Measurements from ENCODE around the gene AKAP13.

Gene AKAP13

GRCh38 chr15:85700767-85701166 lies 320.4 kb downstream of the AKAP13 start:
- no peak overlapping the region for H3K4me3 ChIP-seq (ENCODE audit: low read depth, low read length)
- DNase-seq (ENCODE audit: low read depth): no peak
- in situ Hi-C loops (cut with HindIII; ENCODE audit: low sequenced_read_pairs): no loop called here
- no peak for TF ChIP-seq CTCF (IDR thresholded peaks at IDR 0.05; ENCODE audit: low read depth, low read length, missing control alignments)

DNA sequence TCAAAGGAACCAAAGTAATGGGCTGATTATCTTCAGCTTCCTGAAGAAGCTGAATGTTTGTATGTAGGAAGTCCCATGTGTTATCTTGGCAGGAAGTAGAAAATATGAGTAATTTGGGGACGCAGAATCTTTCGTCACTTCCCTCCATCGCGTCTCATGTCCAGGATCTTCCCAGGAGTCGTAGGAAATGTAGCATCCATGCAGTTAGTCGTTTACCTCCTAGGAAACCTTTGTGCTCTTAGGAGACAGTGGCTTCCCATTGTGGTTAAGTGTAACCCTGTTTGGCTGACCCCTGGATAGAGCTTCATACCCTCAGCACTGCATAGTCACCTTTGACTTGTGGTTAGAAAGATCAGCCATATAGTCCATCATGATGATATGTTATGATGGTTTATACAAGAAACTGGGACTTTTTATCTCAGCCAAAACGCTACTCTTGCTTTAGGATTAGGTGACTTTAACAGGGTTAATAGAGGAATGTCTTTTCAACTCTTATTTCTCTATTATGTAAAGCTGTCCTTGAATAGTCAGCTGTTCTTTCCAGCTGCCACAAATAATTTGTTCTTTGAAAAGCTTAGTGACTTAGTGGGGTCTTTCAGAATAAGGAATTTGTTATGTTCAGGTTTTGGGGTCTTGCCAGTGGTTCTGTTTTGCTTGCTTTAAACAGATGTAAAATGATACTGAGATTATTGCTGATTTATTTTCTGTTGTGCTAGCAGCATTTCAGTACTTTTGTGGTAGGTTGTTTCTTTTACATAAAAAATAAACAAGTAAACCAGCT lies 322.1 kb downstream of the AKAP13 start:
- in situ Hi-C loops (cut with HindIII; ENCODE audit: low sequenced_read_pairs): no loop called here
- no peak for DNase-seq (ENCODE audit: low read depth)
- H3K4me3 ChIP-seq (ENCODE audit: low read depth, low read length): no peak overlapping the region
- TF ChIP-seq CTCF (IDR thresholded peaks at IDR 0.05; ENCODE audit: low read depth, low read length, missing control alignments): no peak

DNA sequence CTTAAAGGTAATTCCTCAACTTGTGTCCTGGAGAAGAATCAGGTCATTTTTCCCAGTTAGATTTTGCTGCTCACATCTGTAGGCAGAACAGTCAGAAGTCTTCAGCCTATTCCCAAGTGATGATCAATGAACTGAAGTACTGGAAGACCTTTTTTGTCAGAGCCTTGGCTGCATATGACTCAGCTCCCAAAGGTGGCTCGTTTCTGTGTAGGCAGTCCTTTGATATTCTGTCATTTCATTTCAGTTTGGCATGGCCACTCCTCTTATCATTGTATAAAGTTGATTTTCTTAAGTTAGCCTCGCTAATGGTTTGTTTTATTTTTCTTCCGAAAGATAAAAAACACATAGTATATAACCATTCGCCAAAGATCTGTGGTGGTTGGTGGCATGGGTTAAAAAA lies 323.7 kb downstream of the AKAP13 start:
- no peak for TF ChIP-seq CTCF (IDR thresholded peaks at IDR 0.05; ENCODE audit: low read depth, low read length, missing control alignments)
- no peak for DNase-seq (ENCODE audit: low read depth)
- no peak overlapping the region for H3K4me3 ChIP-seq (ENCODE audit: low read depth, low read length)
- in situ Hi-C loops (cut with HindIII; ENCODE audit: low sequenced_read_pairs): no loop called here

- no peak for TF ChIP-seq CTCF (IDR thresholded peaks at IDR 0.05; ENCODE audit: low read depth, low read length, missing control alignments)
- in situ Hi-C loops (cut with HindIII; ENCODE audit: low sequenced_read_pairs): no loop called here
- H3K4me3 ChIP-seq (ENCODE audit: low read depth, low read length): no peak overlapping the region
- no peak for DNase-seq (ENCODE audit: low read depth)
Measured at GRCh38 chr15:85704720-85705429, 324.5 kb downstream of the AKAP13 start.

DNA sequence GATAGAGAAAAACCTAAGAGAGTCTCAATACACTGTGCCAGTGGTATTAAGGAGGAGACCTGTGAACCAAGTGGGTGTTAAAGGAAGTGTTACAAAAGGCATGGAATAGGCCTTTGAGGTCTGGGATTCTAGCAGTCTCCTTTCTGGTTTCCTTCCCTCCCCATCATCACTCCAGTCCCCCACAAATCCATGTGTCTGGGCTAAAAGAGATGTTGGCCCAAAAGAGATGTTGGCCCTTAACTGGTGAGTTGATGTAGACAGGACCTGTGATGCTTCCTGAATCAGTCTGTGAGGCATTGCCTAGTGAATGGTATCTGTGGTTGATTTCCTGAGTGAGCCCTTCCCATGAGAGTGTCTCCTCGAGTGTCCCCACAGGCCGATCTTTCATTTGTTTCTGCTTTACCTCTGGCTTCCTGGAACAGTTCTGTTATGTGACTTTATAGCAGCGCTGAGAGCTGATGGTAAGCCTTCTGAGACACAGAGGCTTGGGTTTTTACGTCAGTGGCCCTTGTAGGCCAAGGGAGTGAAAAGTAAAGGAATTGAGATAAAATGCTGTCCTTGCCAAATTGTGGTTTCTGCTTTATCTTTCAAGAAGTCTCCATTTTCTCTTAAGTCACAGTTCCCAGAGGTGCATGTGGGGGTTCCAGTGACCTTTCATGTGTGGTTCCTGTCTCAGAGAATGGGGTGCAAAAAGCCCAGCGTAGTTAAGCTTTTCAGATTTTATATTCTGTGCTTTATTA lies 326.5 kb downstream of the AKAP13 start:
- TF ChIP-seq CTCF (IDR thresholded peaks at IDR 0.05; ENCODE audit: low read depth, low read length, missing control alignments): no peak
- in situ Hi-C loops (cut with HindIII; ENCODE audit: low sequenced_read_pairs): no loop called here
- no peak overlapping the region for H3K4me3 ChIP-seq (ENCODE audit: low read depth, low read length)
- DNase-seq (ENCODE audit: low read depth): no peak

- in situ Hi-C loops (cut with HindIII; ENCODE audit: low sequenced_read_pairs): no loop called here
- no peak for TF ChIP-seq CTCF (IDR thresholded peaks at IDR 0.05; ENCODE audit: low read depth, low read length, missing control alignments)
- DNase-seq (ENCODE audit: low read depth): no peak
- H3K4me3 ChIP-seq (ENCODE audit: low read depth, low read length): no peak overlapping the region
Measured at GRCh38 chr15:85707519-85708338, 327.3 kb downstream of the AKAP13 start.
